DLD1 (cell line): ENCODE measurements around the gene SRSF7.

ENCODE experiments used
- in situ Hi-C: cut with HindIII; loops from 2 replicates; pipeline ENCODE4 v1.10.0; 2017; ENCODE audit warnings: low sequenced_read_pairs

The SRSF7 gene

GRCh38 chr2:38754506-38754905, 3.3 kb upstream of the SRSF7 start:
- in situ Hi-C loops: no loop called here

GRCh38 chr2:38754049-38754448, 2.9 kb upstream of the SRSF7 start:
- in situ Hi-C loops: no loop called here

GRCh38 chr2:38751596-38752410, 642 bp upstream of the SRSF7 start:
- in situ Hi-C loops: no loop called here

GRCh38 chr2:38750011-38750890, 910 bp downstream of the SRSF7 start:
- in situ Hi-C loops: no loop called here

- in situ Hi-C loops: loop anchor here (5.0 to 25.0 kb wide), 3 partner anchors 92 to 462 kb away; no protein-coding TSS in a partner anchor
Measured at GRCh38 chr2:38748943-38749804, 2.0 kb downstream of the SRSF7 start.

- in situ Hi-C loops: loop anchor here (5.0 to 25.0 kb wide), 3 partner anchors 91 to 461 kb away; no protein-coding TSS in a partner anchor
Measured at GRCh38 chr2:38748391-38748790, 2.8 kb downstream of the SRSF7 start.

- in situ Hi-C loops: loop anchor here (5.0 to 25.0 kb wide), 3 partner anchors 91 to 461 kb away; no protein-coding TSS in a partner anchor
Measured at GRCh38 chr2:38747819-38748218, 3.3 kb downstream of the SRSF7 start.

- in situ Hi-C loops: loop anchor here (5.0 to 25.0 kb wide), 3 partner anchors 90 to 460 kb away; no protein-coding TSS in a partner anchor
Measured at GRCh38 chr2:38747007-38747424, 4.1 kb downstream of the SRSF7 start.

- in situ Hi-C loops: loop anchor here (5.0 to 25.0 kb wide), 3 partner anchors 88 to 458 kb away; no protein-coding TSS in a partner anchor
Measured at GRCh38 chr2:38745267-38745666, 5.9 kb downstream of the SRSF7 start.

- in situ Hi-C loops: loop anchor here (25.0 kb wide), 2 partner anchors 182 to 457 kb away; no protein-coding TSS in a partner anchor
Measured at GRCh38 chr2:38744399-38744780, 6.8 kb downstream of the SRSF7 start.

- in situ Hi-C loops: loop anchor here (25.0 kb wide), 2 partner anchors 182 to 457 kb away; no protein-coding TSS in a partner anchor
Measured at GRCh38 chr2:38743672-38744398, 7.3 kb downstream of the SRSF7 start.

- in situ Hi-C loops: loop anchor here (25.0 kb wide), 2 partner anchors 181 to 456 kb away; no protein-coding TSS in a partner anchor
Measured at GRCh38 chr2:38742797-38743559, 8.2 kb downstream of the SRSF7 start.

GRCh38 chr2:38740851-38741731, 10.1 kb downstream of the SRSF7 start:
- in situ Hi-C loops: loop anchor here (25.0 kb wide), 2 partner anchors 179 to 454 kb away; no protein-coding TSS in a partner anchor

GRCh38 chr2:38739524-38739923, 11.6 kb downstream of the SRSF7 start:
- in situ Hi-C loops: loop anchor here (25.0 kb wide), 2 partner anchors 177 to 452 kb away; no protein-coding TSS in a partner anchor

- in situ Hi-C loops: loop anchor here (25.0 kb wide), 2 partner anchors 176 to 451 kb away; no protein-coding TSS in a partner anchor
Measured at GRCh38 chr2:38737925-38738324, 13.2 kb downstream of the SRSF7 start.

GRCh38 chr2:38737000-38737698, 14.0 kb downstream of the SRSF7 start:
- in situ Hi-C loops: loop anchor here (25.0 kb wide), 2 partner anchors 175 to 450 kb away; no protein-coding TSS in a partner anchor

- in situ Hi-C loops: loop anchor here (25.0 kb wide), 2 partner anchors 174 to 449 kb away; no protein-coding TSS in a partner anchor
Measured at GRCh38 chr2:38735999-38736320, 15.2 kb downstream of the SRSF7 start.
